Upper lobe of left lung (tissue), 6 donors: Measurements from ENCODE around the gene OR2T33. TPM values are rescaled to one million over a fixed set of nuclear protein-coding genes. Genes with fewer than 3 reads are reported as not detected.
A peak's percentile ranks its signal among the peaks of the same experiment; 100 is the strongest.
"Not testable (repeated sequence)": the region's sequence is repeated elsewhere in the genome, so short reads cannot be mapped to it uniquely, and the experiment has no call there.

Experiments
- ATAC-seq, 2 donors: fragments of 200-7000 bp; cut with Tn5 transposase; one replicate each; pipeline ENCODE4 v1.9.1; 2022; ENCODE audit warnings: mild to moderate bottlenecking in 2 of 2, moderate library complexity in 2 of 2; ENCODE audit not compliant: low FRiP score in 2 of 2
- DNase-seq, 2 donors: peaks; one replicate each; pipeline ENCODE4 v3.0.0-alpha.2; 2019 to 2020
- H3K27ac ChIP-seq, 4 donors: fragments of 200-600 bp; sonication (generic); one replicate each; pipeline ENCODE4 v1.5.1; 2016 to 2019
- H3K27me3 ChIP-seq, 4 donors: fragments of 200-600 bp; sonication (generic); one replicate each; pipeline ENCODE4 v1.5.1; 2017 to 2019
- H3K36me3 ChIP-seq, 4 donors: fragments of 200-600 bp; sonication (generic); one replicate each; pipeline ENCODE4 v1.5.1; 2016 to 2019
- H3K4me1 ChIP-seq, 4 donors: fragments of 200-600 bp; sonication (generic); one replicate each; pipeline ENCODE4 v1.5.1; 2018 to 2019
- H3K4me3 ChIP-seq, 4 donors: fragments of 200-600 bp; sonication (generic); one replicate each; pipeline ENCODE4 v1.5.1; 2017 to 2019; ENCODE audit warnings: mild to moderate bottlenecking in 2 of 4, moderate library complexity in 1 of 4
- H3K9me3 ChIP-seq, 4 donors: fragments of 200-600 bp; sonication (generic); one replicate each; pipeline ENCODE4 v1.5.1; 2018 to 2019
- EP300 ChIP-seq, 4 donors: sonication (generic); formaldehyde crosslinking; IDR thresholded peaks; one replicate each; pipeline ENCODE4 v1.5.1; 2017; ENCODE audit warnings: antibody characterized with exemption in 4 of 4, control low read depth in 2 of 4
- POLR2A ChIP-seq, 4 donors: fragments of 450-650 bp; IDR thresholded peaks; one replicate each; pipeline ENCODE4 v1.5.1; 2016 to 2017; ENCODE audit warnings: antibody characterized with exemption in 4 of 4, mild to moderate bottlenecking in 2 of 4
- POLR2AphosphoS5 ChIP-seq, 2 donors: sonication (generic); formaldehyde crosslinking; IDR thresholded peaks; one replicate each; pipeline ENCODE4 v1.5.1; 2017; ENCODE audit warnings: antibody characterized with exemption in 2 of 2
- WGBS, 2 donors: methylation state at CpG; one replicate each; pipeline ENCODE4 v1.1.5; 2017 to 2018; 5-methylcytosine and 5-hydroxymethylcytosine counted together
- total RNA-seq, 6 donors: library from RNA; depleted of rRNA in 4 of 6; stranded (reverse); fragments of >200 nt in 4 of 6; gene quantifications; one replicate each; pipeline versions ENCODE4 v1.1.0 to v1.2.1, GENCODE V29; 2016 to 2021
- TF ChIP-seq, protein P1 (sequence below), 6 experiments: fragments of 450-650 bp in 4 of 6; fragments of 200-600 bp in 2 of 6; sonication (generic) in 2 of 6; IDR thresholded peaks; one replicate each; pipeline ENCODE4 v1.5.1; 2016 to 2019; ENCODE audit warnings: antibody characterized with exemption in 6 of 6
- donor health status: DM: no; HTN: no; CAD: no; lungs with moderate emphysema.
- donor health status: DM: no; HTN: yes; CAD: no; lungs with severe emphysema.

OR2T33 gene, protein sequence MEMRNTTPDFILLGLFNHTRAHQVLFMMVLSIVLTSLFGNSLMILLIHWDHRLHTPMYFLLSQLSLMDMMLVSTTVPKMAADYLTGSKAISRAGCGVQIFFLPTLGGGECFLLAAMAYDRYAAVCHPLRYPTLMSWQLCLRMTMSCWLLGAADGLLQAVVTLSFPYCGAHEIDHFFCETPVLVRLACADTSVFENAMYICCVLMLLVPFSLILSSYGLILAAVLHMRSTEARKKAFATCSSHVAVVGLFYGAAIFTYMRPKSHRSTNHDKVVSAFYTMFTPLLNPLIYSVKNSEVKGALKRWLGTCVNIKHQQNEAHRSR
- 1 to 10 TPM in 1 of 6 donors, not detected in 5; 3.3 TPM for total RNA-seq

DNA sequence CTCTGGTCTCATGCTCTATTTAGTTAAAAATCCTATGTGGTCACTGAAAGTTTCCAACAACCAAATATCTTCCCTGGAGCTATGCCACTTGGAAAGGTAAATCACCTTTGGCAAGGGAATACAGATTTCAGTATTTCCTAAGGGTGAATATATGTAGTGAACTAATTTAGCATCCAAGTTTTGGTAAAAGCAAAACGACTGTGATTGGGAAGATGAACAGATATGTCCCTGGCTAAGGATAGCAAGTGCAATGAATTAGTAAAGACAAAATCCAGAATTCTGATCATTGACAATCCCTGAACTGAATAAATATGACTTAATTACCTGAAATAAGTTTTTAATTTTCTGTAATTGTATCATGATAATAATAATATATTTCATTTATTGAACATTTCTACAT is at the start of gene OR2T33:
Gene OR2T33, minus strand, starts transcription at position 101 of the 400 bp plus-strand sequence. CDS start 4,162 bp downstream, outside the sequence.
- TF ChIP-seq EP300 (IDR thresholded peaks at IDR 0.05) (no peak), POLR2A (IDR thresholded peaks at IDR 0.05) (no peak), POLR2AphosphoS5 (IDR thresholded peaks at IDR 0.05) (no peak)
- TF ChIP-seq, protein P1, sequence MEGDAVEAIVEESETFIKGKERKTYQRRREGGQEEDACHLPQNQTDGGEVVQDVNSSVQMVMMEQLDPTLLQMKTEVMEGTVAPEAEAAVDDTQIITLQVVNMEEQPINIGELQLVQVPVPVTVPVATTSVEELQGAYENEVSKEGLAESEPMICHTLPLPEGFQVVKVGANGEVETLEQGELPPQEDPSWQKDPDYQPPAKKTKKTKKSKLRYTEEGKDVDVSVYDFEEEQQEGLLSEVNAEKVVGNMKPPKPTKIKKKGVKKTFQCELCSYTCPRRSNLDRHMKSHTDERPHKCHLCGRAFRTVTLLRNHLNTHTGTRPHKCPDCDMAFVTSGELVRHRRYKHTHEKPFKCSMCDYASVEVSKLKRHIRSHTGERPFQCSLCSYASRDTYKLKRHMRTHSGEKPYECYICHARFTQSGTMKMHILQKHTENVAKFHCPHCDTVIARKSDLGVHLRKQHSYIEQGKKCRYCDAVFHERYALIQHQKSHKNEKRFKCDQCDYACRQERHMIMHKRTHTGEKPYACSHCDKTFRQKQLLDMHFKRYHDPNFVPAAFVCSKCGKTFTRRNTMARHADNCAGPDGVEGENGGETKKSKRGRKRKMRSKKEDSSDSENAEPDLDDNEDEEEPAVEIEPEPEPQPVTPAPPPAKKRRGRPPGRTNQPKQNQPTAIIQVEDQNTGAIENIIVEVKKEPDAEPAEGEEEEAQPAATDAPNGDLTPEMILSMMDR (IDR thresholded peaks at IDR 0.05): no peak
- no peaks in the 10 kb centered on the region for H3K36me3 ChIP-seq
- H3K4me1 ChIP-seq: no peaks in the 10 kb centered on the region
- no peak for DNase-seq
- no peak for ATAC-seq
- H3K27me3 ChIP-seq: no peaks in the 10 kb centered on the region
- 42 to 46% methylated on average over 1 of the region's 1 CpG for WGBS, 2 donors
- no peak within 1 kb of the TSS for H3K4me3 ChIP-seq
- H3K27ac ChIP-seq: no peak within 1 kb of the TSS
- no peaks in the 10 kb centered on the region for H3K9me3 ChIP-seq

DNA sequence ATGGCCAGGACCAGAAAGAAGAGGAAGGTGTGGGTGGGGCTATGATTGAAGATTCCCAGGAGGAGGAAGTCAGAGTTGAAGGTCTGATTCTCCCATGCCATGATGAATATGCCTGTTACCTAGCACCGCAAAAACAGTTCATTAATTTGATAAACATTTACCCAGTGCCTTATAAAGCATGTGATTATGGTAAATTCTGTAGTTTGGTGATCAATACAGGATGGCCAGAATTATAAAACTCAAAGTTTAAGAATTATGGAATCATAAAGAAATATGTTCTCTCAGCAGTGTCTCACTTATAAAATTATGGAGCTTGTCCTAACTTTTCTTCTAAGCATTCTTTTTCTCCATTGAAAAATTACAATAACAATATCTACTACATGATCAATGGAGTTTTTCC is 46.7 kb upstream of the OR2T33 start, which contains the start of gene OR2M7:
Gene OR2M7, minus strand, starts transcription at position 101 of the 400 bp plus-strand sequence. Its CDS starts 0 bp downstream, at position 101.
- TF ChIP-seq, protein P1 (IDR thresholded peaks at IDR 0.05): no peak
- TF ChIP-seq POLR2AphosphoS5 (IDR thresholded peaks at IDR 0.05) (no peak), POLR2A (IDR thresholded peaks at IDR 0.05) (no peak), EP300 (IDR thresholded peaks at IDR 0.05) (no peak)
- DNase-seq (no peak), ATAC-seq (no peak)
- Histone ChIP-seq H3K4me3 (no peak within 1 kb of the TSS), H3K4me1 (no peaks in the 10 kb centered on the region), H3K36me3 (no peaks in the 10 kb centered on the region), H3K9me3 (no peaks in the 10 kb centered on the region), H3K27ac (no peak within 1 kb of the TSS), H3K27me3 (no peaks in the 10 kb centered on the region)
- WGBS, 2 donors: 91 to 97% methylated on average over 1 of the region's 1 CpG

DNA sequence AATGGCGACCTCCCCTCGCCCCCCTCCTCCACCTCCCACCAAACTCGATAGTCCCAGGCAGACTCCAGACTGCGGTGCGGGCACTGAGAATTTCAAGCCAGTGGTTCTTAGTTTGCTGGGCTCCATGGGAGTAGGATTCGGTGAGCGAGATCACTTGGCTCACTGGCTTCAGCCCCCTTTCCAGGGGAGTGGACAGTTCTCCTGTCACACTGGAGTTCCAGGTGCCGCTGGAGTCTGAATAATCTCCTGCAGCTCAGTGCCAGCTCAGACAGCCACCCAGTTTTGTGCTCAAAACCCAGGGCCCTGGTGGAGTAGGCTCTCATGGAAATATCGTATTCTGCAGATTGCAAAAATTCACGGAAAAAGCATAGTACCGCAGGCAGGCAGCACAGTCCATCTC is 39.0 kb upstream of the OR2T33 start:
- H3K27me3 ChIP-seq: no peaks in the 10 kb centered on the region
- H3K9me3 ChIP-seq: no peaks in the 10 kb centered on the region
- WGBS, 2 donors: 89 to 91% methylated on average over 8 to 10 of the region's 11 CpGs
- no peak for ATAC-seq
- H3K27ac ChIP-seq: no peak overlapping the region
- no peaks in the 10 kb centered on the region for H3K4me1 ChIP-seq
- H3K4me3 ChIP-seq: no peak overlapping the region
- TF ChIP-seq POLR2AphosphoS5 (IDR thresholded peaks at IDR 0.05) (no peak), EP300 (IDR thresholded peaks at IDR 0.05) (no peak), POLR2A (IDR thresholded peaks at IDR 0.05) (no peak)
- TF ChIP-seq, protein P1 (IDR thresholded peaks at IDR 0.05): no peak
- H3K36me3 ChIP-seq: no peaks in the 10 kb centered on the region
- no peak for DNase-seq

DNA sequence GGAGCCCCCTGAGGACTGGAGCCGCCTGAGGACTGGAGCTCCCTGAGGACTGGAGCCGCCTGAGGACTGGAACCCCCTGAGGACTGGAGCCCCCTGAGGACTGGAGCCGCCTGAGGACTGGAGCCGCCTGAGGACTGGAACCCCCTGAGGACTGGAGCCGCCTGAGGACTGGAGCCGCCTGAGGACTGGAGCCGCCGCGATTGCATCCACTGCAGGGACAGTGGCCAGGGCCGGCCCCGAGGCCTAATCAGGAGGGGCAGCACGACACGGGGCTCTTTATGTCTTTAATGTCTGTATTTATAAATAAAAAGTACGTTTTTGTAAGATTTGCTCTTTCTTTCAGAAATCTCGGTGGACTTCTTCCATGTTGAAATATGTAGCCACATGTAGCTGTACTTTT is 29.0 kb upstream of the OR2T33 start:
- not testable (repeated sequence) for H3K36me3 ChIP-seq, H3K9me3 ChIP-seq, H3K4me3 ChIP-seq, H3K27ac ChIP-seq, H3K27me3 ChIP-seq, H3K4me1 ChIP-seq, ATAC-seq
- DNase-seq: peak in 1 of 2 donors; percentile 52
- 81 to 93% methylated on average over 6 to 11 of the region's 15 CpGs for WGBS, 2 donors

DNA sequence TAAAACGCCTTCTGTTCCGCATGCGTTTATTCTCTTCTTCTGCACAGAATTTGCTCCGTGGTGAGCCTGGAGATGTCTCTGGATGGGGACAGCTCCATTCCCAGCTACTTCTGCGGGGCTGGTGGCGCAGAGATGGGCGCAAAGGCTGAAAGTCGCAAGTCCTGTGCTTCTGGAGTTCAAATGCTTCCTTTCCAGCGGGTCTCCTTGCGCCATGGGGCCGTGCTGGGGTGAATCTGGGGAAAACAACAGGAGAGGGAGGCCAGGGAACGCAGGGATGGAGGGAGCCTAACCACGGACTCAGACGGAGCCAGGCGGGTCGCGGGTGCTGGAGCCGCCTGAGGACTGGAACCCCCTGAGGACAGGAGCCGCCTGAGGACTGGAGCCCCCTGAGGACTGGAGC is 28.3 kb upstream of the OR2T33 start:
- TF ChIP-seq POLR2AphosphoS5 (IDR thresholded peaks at IDR 0.05): no peak
- TF ChIP-seq EP300 (IDR thresholded peaks at IDR 0.05): no peak
- TF ChIP-seq, protein P1 (IDR thresholded peaks at IDR 0.05): no peak
- TF ChIP-seq POLR2A (IDR thresholded peaks at IDR 0.05): no peak
- DNase-seq: peak in 1 of 2 donors; percentile 41
- H3K27ac ChIP-seq: no peak overlapping the region
- 87 to 89% methylated on average over 18 to 19 of the region's 19 CpGs for WGBS, 2 donors
- ATAC-seq: no peak
- no peaks in the 10 kb centered on the region for H3K4me1 ChIP-seq
- no peaks in the 10 kb centered on the region for H3K9me3 ChIP-seq
- no peaks in the 10 kb centered on the region for H3K27me3 ChIP-seq
- H3K36me3 ChIP-seq: no peaks in the 10 kb centered on the region
- no peak overlapping the region for H3K4me3 ChIP-seq

DNA sequence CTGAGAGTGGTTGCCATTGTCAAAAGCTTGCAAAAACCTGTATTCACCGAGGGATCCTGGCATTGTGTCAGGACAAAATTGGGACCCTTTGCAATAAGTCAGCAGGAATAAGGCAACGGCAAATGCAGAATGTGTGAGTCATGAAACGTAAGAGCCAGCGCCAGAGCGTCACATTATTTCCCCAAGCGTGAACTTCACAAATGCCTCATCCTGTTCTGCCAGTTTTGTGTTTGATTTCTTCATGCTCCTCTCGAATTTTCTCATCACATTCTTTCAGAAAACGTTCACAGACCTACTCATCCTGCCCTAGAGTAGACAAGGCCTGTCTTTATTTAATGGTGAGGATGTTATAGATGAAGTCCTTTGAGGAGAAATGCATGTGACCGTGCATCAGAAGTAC is 27.9 kb upstream of the OR2T33 start:
- not testable (repeated sequence) for DNase-seq, H3K27ac ChIP-seq, H3K9me3 ChIP-seq, H3K27me3 ChIP-seq, H3K4me3 ChIP-seq, H3K4me1 ChIP-seq, ATAC-seq, H3K36me3 ChIP-seq
- 72 to 74% methylated on average over 9 of the region's 9 CpGs for WGBS, 2 donors
